GM19328 (cell line): ENCODE measurements around the gene TRPM3.

Source experiments
- ATAC-seq: cut with Tn5 transposase; IDR thresholded peaks from one replicate; pipeline ENCODE4 v1.9.1; 2021; ENCODE audit warnings: mild to moderate bottlenecking, moderate library complexity; ENCODE audit not compliant: unreplicated experiment

The TRPM3 gene

DNA sequence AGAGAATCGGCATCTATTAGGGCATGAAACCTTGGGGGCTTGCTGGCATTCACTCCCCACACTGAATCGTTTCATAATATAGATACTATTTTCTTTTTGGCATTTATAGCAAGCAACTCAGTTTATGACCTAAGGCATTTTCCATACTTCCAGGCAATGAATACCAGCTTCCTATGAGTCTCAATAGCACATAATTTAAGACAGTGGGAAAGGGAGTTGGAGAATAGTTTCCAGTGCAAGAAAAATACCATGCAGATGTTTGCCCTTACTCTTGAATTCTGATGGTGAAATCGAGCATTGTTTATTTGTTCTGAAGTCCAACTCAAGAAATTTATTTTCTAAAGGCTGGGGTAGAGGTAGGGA, 531.1 kb downstream of the TRPM3 start:
- no peak for ATAC-seq

DNA sequence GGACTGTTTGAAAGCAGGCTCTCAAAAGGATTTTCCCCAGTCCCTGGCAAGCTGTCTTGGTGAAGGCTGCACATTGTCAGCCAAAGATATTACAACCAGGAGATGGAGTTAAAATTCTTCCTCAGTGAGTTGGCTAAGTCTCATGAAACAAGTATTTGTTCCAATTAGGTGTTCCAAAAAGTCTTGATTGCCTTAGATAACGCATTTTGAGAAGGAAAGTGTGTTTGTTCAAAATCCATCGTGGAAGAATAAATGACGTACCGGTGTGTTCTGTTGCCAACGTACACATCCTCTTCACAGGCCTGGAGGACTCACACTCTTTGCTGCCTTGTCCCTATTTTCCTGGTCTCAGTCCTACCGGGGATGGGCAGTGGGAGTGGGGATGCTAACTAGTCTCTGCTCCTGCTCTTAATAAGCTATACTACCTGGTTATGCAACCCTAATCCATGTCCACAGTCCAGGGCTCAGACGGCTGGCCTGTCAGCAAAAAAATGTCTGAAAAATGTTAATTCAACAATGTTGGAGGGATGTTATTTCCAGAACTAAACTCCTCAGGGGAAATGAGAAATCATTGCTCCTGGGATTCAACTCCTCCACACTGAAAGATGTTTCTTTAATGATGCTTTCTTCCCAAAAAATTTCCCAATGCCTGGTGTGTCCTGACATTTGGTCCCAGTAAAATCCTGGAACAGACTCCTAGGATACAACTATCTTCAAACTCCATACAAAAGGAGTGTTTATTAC, 531.7 kb downstream of the TRPM3 start:
- ATAC-seq = no peak

DNA sequence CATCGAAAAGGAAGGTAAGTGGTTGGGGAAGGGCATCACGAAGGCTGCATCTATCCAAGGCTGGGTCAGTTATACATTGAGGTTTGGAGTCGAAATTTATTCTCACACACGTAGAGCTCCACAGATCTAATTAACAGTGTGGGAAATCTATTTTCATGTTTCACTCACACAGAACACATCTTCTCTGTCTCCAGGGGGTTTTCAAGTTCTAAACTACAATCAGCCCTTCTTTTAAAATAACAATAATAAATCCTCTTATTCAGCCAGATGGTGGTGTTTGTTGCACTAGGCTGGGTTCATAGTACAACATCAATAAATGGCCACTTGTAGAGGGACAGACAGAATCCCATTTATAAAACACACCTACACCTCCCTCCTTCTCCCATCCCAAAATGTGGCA, 532.4 kb downstream of the TRPM3 start:
- no peak for ATAC-seq

DNA sequence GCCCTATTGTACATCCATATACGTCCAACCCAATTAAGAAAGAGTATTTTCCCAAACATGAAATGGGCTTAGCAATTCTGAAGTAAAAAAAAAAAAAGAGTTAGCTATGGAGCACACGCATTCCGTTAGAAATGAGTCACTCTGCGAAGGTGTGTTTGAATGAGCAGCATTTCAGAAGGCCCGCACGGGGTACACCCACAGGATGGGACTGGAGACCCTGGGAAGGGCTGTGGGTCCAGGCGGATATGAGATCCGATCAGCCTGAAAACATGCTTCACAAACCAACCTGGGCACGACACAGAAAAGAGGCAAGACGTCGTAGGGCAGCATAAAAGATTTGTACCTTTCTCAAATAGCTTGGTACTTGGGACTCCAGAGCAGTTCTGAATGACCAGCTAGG, 533.0 kb downstream of the TRPM3 start:
- no peak for ATAC-seq

DNA sequence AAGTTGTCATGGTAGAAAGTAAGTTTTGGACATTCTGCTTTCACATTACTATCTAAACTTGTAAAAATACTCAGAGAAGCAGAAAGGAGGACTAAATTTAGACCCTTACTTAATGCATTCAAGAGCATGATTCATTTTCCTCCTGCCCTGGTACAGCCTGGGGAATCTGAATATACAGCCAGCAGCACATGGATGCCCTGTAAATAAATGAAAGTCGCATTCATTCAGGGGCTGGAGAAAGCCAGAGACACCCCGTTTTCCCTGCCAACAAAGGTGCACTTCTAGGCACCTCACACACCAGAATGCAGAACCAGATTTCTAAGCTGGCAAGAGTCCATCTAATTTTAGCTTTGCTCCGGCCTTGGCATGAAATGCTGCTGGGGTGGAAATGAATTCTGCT, 534.2 kb downstream of the TRPM3 start:
- no peak for ATAC-seq

DNA sequence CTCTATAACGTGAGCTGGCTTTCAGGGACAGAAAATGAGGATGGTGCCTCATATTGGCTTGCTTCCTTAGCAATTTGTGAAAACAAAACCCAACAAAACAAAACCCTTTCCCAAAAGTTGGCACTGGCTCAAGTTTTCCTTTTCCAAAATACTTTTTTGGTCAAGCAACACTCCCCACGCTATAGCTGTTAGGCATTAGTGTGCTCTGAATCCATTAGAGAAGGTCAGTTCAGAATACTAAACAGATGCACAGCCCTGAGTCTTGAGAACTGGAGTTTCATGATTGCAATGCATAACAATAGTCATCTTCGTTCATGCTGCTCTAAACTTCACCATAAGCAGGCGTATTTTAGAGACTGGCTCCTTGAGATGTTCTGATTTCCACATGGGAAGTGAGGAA, 534.9 kb downstream of the TRPM3 start:
- ATAC-seq = no peak

DNA sequence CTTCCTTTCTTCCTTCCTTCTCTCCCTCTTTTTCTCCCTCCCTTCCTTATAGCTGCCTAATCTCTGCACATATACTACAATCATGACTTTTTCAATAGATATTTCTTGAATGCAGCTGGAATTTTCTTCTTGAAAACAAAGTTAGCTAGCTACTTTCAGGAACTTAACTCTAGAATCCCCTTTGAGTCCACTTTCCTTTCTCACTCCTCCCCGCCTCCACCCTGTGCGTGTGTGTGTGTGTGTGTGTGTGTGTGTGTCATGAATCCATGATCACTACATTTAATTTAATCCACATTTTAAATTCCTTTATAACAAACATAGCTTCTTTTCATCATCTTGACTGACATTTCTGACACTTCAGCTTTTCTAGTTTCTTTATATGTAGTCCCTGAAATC, 539.5 kb downstream of the TRPM3 start:
- no peak for ATAC-seq

DNA sequence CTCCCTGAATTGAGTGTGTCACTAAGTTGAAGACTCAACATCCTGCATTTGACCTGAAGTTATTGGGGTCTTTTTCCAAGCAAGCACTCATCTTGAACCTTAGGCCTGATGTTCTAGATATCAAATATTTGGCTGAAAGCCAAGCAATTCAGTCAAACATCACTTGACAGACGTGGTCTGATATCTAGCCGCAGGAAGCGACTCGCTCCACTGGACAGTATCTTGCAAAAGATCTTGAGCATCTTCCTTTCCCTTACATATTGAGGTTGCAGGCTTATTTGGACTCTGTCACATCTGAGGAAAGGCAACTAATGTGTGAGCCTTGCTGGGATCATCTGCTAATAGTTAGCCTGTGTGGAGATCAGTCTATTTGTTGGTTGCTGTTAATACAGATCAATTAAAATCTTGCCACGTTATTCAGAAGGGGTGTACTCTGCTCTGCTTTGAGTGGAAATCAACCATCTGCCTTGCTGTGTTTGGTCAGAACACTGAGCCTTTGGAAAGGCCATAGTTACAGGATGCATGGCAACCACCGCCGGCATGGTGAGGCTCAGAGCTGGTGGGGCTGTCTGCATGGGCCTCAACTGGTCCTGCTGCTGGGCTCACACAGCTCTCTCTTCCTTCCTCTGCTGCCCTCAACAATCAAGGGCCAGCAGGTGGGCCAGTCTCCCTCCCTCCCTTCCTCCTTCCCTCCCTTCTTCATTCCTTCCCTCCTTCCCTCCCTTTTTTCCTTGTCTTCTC, 540.0 kb downstream of the TRPM3 start:
- no peak for ATAC-seq

DNA sequence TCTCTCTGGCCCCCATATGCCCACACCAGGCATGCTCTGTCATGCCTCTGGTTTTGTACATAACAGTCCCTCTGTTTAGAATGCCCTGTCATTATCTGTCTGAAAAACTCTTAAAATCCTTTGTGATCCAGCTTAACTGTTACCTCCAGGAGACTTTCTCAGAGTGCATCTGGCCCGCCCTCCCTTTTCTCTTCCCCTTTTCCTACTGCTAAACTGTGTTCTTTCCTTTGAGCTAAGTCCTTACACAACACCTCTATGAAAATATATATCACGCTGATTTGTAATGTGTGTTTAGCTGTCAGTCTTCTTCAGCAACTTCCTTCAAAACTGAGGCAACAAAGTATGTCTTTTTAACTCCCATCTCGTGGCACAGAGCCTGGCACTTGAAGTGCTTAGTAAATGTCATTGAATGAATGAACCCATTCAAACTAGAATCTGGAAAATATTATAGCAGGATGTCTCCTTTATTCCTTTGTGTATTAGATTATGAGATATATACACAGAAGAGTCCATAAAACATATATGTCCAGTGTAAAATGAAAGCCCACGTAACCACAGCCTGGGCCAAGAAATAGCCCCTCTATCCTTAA, 540.7 kb downstream of the TRPM3 start:
- ATAC-seq = no peak

DNA sequence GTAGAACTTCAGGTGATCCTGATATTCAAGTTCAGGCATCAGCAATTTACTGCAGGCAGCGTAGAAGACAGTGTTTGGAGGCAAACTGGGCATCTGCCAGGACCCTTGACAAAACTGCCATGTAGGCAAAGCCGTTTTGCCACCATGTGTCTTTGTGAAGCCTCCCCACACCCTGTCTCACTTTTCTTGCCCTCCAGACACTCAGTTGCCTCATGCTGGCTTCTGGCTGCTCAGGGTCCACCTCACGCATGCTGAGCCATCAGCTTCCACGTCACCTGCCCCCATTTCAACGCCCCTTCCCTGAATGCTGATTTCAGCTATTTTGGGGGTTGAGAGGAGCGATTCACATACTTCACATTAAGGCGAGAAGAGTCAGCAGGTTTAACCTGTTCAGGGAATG, 541.7 kb downstream of the TRPM3 start:
- ATAC-seq = no peak

DNA sequence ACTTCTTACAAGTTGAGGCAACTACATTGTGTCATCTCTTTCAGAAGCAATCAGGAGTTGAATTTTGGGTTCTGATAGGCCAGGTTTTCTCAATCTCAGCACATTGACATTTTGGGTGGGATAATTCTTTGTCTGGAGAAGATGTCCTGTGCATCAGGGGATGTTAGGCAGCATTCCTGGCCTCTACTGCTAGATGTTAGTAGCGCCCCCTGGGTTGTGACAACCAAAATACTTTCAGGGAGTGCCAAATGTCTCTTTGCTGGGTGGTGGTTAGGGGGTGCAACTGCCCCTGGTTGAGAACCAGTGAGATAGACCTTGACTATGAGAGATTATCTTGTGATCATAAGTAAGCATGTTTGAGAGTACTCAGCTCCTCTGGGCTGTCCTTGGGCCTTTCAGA, 542.7 kb downstream of the TRPM3 start:
- no peak for ATAC-seq

DNA sequence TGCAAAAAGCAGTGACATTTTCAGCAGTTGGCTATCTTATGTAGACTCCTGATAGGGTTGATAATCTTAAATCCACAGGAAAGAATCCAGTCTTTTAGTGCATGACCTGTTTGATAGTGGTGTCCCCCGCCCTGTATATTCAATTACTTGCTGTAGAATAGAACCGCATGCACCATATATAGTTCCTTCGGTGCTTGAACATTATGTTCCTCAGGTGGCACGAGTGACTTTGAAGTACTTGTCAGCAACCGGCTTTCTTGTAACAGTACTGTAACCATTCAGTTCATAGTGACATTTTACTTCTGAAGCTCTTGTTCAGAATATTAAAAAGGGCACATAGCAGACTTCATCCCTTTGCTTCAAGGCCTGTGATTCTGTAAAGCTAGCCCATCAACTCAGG, 543.8 kb downstream of the TRPM3 start:
- no peak for ATAC-seq

DNA sequence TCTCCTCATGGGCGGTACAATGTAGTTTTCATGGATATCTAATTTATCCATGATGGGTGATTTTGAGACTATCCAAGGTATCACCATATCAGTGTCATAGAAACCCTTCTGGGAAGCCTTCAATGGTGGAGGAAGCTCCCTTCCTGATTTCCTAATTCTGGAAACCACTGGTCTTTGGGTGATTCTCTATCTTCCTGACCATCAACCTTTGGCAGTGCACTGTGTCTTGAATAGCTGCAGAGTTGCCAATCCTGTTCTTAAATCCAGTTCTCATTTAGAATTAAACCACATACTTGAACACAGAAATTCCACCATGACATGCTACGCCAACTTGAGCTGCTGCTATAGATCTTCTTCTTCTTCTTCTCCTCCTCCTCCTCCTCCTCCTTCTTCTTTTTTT, 545.3 kb downstream of the TRPM3 start:
- ATAC-seq = no peak

DNA sequence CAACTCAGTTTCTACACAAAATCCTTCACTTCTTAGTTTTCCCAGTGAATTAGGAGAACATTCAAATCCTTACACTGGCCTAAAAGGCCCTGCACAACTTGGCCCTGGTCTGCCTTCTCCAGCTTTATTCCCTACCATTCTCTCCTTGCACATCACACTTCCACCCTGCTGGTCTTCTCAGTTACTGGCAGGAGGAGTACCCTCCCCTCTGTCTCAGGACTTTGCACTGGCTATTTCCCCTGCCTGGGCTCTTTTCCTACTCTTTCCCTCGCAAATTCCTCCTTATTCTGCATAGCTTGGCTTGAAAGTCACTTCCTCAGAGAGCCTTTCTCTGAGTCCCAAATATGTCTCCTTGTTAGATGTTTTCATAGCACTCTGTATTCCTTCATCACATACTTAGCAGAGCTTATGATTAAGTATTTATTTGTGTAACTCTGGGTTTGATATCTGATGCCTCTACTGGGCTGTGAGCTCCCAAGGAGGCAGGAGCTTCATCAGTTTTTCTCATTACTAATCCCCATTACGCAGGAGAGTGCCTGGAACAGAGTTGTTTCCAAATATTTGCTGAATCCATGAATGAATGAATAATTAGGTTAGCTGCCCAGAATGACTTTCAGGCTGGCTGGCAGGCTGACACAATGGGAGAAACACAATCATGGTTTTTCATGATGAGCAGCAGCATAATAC, 547.1 kb downstream of the TRPM3 start:
- no peak for ATAC-seq

DNA sequence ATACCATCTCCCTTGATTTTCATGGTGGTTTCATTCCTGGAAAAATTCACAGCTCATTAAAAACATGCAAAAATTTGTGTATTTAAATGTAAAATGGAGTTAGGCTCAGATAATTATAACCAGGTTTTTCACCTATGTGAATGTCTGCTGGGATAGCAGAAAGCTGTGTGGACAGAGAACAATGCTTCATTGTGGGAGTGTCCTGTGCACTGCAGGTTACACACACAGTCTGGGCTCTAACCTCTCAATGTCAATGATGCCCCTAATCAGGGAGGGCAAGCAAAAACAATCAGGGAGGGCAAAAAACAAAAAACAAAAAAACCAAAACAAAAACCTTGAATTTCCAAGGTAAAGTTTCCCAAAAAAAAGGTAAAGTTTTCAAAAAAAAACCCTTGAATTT, 548.1 kb downstream of the TRPM3 start:
- no peak for ATAC-seq

DNA sequence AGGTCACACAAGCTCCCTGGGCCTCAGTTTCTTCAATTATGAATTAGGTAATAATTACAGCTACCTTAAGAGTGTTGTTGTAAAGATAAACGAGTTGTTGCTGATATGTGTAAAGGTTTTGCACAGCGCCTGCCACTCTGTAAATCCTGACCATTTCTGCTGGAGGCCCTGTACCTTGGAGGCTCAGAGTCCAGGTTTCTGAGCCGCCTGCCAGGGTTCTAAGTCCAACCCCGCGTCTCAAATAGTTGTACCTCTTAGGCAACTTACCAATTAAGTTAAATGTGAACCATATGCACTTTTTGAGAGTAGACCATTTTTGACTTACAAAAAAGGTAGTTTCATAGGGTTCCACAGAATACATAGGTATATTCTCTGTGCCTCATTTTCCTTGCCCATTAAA, 550.2 kb downstream of the TRPM3 start:
- ATAC-seq = no peak

DNA sequence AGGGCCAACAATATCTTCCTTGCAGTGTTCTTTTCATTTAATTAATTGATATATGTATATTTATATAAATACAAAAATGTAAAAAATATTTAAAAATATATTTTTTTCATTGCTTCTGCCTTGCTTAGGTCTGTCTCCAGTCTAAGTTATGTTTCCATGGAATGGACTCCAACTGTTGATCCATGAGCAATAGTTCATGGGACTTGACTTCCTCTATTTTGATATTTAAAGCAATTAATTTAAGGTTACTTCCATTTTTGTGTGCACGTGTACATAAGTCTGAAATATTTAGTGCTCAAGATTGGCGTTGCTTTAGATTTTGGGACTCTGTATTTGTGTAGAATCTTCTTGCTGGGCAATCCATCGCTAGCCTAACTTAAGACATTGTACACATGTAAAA, 551.6 kb downstream of the TRPM3 start:
- ATAC-seq = no peak

DNA sequence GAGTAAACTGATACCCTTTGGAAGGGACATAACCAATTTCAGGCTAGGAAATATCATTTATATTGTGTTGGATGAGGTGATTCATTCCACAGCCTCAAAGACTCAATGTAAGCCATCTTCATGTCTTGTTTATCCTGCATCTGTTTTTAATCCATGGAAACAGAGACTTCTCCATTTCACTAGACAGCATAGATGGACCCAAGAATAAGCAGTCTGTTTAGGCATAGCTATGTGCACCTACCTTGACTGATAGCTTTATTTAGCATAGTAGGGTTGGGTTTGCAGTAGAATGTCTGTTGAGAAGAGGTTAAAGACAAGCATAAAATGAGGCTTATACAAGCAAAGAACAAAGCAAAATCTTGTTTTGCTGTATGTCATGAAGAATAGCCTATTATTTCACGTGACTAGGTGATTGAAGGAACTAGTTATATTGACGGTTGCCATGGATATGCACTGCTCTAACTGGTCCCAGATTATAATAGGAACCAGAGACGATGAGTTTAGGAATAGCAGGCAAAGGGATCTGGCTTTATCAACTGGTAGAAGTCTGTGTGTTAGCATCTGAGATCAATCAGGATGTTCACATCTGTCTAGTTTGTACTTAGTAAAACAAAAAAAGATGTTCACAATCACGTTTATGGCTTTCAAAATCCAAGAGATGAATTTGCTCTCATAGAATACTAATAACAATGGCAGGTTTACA, 552.2 kb downstream of the TRPM3 start:
- ATAC-seq = no peak

DNA sequence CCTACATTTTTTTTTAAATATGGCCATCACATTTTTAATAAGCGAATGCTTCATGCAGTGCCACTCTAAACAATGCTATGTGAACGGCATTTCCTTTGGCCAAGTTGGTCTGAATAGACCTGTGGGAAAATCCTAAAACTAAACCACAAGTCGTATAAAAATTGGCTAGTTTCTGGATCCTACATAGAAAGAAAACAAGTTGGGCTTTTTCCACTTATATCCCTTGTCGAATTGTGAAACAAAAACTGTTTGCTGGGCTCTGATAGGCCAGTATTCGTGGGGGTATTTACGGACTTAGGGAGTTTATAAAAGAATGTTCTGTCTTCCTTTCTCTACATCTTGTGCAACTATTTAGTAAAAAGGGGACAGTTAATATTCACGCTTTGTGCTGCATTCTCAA, 553.9 kb downstream of the TRPM3 start:
- no peak for ATAC-seq

DNA sequence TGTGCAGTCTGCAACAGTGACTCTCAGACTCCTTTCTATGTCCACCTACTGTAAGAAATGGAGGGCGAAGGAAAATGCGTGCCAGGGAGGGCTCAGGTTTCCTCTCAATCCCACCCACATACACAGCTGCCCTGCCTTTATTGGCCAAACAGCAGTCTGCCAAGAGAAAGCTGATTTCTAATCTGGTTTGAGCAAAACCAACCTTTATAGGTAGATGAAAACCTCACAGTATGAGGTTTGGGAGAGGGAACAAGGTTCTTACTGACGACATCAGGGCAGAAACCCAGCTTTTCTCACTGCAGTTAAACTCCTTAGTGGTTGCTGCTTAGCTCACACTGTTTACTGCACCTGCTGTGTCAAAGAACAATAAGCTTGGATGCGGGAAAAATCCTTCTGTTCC, 554.7 kb downstream of the TRPM3 start:
- no peak for ATAC-seq

DNA sequence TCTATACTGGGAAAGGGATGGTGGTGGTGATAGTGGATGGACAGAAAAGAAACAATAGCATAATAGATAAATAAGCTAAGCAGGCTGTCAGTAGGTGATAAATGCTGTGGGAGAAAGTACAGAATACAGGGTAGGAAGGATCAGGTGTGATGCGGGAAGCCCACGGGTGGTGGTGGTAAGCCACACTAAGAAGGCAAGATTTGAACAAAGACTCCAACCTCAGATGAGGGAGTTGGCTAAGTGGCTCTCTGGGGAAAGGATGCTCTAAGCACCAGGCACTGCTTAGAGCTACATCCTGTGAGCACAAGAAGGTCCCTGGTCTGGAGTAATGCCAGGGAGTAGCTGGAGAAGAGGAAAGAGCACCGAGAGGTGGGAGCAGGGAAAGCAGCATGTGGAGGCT, 555.4 kb downstream of the TRPM3 start:
- no peak for ATAC-seq
